PFSK-1 (cell line): Measurements from ENCODE around the gene MEGF10.

Experiments
- SIN3A ChIP-seq: IDR thresholded peaks from 2 replicates; pipeline ENCODE4 v1.6.1; 2012; ENCODE audit warnings: mild to moderate bottlenecking, low read length, moderate library complexity, borderline replicate concordance; ENCODE audit not compliant: insufficient read depth
- TAF1 ChIP-seq: IDR thresholded peaks from 2 replicates; pipeline ENCODE4 v1.6.1; 2012; ENCODE audit warnings: low read length, control low read depth, borderline replicate concordance; ENCODE audit not compliant: insufficient read depth
- TF ChIP-seq, protein P1 (sequence below), 2 experiments: IDR thresholded peaks; 2 replicates each; pipeline versions ENCODE4 v1.6.1 to v1.8.0; 2011 to 2012; ENCODE audit warnings: low read depth in 2 of 2, low read length in 2 of 2, control low read depth in 1 of 2, inconsistent platforms in 1 of 2, mild to moderate bottlenecking in 1 of 2, moderate library complexity in 1 of 2; ENCODE audit not compliant: insufficient read depth in 1 of 2

DNA sequence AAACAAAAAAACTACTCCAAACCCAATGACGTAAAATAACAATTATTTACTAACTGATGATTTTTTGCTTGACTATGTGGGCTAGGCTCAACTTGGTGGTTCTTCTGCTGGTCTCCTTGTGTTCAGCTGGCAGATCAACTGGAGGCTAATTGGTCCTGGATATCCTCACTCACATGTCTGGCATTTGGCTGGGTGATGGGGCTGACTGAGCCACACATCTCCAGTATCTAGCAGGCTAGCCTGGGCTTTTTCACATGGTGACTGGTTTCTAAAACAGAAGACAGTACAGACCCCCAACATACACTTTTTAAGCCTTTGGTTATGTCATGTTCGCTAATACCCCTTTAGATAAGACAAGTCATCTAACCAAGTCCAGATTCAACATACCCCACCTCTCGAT, 122.1 kb downstream of the MEGF10 start:
- TF ChIP-seq TAF1 (no peak), SIN3A (no peak)
- TF ChIP-seq, protein P1, sequence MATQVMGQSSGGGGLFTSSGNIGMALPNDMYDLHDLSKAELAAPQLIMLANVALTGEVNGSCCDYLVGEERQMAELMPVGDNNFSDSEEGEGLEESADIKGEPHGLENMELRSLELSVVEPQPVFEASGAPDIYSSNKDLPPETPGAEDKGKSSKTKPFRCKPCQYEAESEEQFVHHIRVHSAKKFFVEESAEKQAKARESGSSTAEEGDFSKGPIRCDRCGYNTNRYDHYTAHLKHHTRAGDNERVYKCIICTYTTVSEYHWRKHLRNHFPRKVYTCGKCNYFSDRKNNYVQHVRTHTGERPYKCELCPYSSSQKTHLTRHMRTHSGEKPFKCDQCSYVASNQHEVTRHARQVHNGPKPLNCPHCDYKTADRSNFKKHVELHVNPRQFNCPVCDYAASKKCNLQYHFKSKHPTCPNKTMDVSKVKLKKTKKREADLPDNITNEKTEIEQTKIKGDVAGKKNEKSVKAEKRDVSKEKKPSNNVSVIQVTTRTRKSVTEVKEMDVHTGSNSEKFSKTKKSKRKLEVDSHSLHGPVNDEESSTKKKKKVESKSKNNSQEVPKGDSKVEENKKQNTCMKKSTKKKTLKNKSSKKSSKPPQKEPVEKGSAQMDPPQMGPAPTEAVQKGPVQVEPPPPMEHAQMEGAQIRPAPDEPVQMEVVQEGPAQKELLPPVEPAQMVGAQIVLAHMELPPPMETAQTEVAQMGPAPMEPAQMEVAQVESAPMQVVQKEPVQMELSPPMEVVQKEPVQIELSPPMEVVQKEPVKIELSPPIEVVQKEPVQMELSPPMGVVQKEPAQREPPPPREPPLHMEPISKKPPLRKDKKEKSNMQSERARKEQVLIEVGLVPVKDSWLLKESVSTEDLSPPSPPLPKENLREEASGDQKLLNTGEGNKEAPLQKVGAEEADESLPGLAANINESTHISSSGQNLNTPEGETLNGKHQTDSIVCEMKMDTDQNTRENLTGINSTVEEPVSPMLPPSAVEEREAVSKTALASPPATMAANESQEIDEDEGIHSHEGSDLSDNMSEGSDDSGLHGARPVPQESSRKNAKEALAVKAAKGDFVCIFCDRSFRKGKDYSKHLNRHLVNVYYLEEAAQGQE (IDR thresholded peaks at IDR 0.05; ENCODE audit: insufficient read depth in 1 of 2, low read depth in 2 of 2, low read length in 2 of 2), result no peak
